ENCODE measurements around the gene FYB1.

Gene FYB1

DNA sequence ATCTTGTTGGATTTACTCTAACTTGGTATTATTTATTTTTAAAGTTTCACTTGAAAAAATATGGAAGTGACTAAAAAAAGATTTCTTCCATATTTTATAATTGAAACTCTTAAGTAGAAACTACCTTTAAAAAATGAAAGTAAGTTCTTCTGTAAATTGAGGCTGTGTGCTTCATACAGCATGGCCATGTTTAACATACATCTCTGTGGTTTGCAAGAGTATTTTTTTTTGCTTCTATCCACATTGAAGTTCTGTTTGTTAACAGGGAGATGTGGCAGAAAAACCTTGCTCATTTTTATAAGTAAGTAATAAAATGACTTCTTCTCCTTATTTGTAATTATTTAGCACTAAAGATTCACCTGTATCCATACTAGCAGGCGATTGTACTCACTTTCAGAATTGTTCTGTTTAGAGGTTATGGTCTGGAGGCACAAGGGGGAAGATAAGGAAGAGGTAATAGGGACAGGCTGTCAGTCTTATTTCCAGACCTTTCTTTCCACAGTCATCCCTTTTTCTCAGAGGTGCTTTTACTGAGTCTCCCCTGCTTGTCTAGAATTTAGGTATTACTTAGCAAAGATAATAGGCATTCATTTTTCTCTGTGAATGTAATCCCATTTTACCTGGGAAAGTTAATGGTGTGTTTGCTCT lies 16.0 kb downstream of the FYB1 start:
- DNase-seq: no peak

DNA sequence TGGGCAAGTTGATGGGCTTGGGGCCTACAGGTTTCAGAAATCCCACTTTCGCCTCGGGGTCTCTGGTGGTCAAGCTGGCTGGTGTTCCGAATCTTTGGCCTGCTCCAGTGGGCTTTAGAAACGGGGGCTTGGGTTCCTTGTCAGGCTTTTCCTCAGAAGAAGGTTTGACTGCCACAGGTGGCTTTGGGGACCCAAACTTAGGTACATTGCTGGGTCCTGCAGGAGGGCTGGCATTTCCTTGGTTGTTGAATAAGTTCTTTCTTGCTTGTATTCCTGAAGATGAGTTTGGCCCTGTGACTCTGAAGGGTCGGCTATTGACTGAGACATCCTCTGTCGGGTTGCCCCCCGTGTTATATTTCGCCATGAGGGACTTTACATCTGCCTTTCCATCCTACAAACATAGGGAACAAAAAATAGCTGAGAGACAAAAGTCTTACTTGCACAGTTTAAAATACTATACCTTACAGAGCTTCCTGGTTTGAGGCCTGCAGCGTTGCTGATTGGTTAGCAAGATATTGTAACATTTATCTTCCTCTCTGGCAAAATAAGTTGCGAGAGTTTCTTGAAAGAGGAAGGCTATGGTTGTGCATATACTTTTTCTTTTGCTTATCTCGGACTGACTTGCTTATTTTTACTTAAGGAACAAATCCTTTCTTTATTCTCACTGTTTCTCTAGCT lies 16.6 kb downstream of the FYB1 start:
- peak; percentile 76 for DNase-seq

DNA sequence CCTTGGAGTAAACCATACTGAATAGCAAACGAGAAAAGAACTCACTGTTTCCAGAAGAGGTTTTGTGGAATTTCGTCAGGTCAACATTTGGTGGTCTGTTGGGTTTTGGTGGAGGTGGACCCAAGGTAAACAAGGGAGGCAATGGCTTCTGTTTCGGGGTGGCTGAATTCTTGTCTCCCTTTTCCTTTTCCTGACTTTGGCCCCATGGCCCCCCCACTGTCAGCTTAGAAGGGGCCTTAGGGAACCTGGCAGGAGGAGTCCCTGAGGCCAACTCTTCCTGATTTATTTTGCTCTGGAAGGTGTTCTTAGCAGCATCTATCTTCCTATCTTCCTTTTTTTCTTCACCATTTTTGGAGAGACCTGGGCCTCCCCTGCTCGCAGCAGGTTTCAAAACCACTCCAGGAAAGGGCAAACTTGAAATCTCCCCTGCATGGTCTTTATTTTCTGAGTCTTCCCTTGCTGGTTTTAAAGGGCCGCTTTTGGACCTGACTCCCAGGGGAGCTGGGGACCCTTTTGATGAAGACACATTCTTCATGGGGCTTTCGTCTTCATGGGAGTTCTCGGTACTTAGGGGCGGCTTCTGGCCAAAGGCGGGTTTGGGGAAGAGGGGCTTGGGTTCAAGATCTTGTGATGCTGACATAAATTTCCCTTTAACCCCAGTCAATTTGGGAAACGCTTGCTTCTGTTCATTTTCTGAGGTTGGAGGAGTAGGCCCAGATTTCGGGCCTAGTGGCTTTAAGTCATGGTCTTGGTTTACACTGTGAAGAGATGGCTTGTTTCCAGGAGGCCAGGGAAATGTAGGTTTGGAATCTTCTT lies 17.4 kb downstream of the FYB1 start:
- DNase-seq: no peak

DNA sequence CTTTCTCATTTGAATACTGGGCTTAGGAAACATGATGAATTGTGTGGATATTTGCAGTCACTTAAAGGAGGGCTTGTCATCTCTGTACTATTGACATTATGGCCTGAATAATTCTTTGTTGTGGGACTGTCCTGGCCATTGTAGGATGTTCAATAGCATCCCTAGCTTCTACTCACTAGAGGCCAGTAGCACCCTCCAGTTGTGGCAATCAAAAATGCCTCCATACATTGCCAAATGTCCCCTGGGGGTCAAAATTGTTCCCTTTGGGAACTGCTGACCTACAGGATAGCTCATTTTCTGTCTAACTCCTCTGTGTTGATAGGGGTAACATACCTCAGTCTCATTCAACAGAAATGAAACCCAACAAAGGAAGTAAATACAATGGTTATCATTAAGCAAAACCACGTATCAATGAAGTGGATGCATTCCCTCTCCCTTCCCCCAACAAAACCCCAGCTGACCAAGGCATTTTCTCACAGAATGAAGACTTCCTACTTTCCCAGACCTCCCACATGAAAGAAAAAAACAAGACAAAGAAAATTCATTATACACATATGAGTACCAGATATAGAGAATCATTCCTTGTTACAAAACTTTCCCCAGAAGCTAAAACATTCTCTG lies 18.1 kb downstream of the FYB1 start:
- DNase-seq: no peak

DNA sequence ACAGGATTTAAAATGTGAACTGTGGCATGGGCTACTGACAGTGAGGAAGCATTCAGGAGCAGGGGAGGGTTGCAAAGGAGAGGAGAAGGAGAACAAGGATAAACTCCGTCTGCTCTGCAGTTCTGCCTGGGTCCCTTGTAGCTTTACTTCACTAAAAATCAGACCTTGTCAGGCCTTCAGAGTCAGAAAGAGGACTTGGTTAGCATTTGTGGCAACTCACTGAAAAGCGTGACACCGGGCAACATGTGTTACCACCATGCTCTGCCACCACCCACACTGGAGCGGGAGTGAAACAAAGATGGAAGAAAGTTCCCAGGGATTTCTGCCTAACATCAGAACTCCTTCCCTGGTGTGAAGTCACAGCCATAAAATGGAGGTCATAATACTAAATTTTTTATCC lies 19.3 kb downstream of the FYB1 start:
- no peak for DNase-seq

DNA sequence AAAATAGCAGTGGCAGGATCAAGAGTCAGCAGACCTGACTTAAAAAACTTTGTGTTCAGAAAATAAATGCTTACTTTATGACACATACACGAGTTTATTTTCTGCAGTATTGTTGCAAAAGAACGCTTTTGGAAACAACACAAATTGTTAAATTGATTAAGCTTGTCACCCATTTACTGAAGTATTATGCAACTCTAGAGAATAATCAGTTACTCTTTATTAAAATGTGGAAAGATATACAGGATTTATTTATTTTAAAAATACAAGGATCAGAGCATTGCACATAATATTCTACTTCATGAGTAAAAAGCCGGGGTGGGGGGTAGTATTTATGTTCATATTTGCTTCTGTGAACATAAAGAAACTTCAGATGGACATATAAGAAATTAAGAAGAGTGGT lies 20.0 kb downstream of the FYB1 start:
- no peak for DNase-seq

DNA sequence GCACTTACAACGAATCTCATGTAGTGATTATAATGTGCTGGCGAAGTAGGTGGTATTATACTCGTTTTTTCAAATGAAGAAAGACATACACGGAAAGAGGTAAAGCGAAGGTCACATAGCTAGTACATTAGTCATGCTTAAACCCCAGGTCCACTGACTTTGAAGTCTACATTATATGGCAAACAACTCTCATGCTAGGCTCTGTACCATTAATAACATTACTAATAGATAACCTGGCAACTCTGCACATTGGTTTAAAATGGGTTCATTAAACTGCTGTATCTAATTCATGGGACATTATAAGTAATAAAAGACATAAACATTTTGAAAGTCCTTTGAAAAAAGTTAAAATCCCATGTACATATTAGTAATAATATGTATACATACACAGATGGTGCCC lies 21.2 kb downstream of the FYB1 start:
- no peak for DNase-seq

DNA sequence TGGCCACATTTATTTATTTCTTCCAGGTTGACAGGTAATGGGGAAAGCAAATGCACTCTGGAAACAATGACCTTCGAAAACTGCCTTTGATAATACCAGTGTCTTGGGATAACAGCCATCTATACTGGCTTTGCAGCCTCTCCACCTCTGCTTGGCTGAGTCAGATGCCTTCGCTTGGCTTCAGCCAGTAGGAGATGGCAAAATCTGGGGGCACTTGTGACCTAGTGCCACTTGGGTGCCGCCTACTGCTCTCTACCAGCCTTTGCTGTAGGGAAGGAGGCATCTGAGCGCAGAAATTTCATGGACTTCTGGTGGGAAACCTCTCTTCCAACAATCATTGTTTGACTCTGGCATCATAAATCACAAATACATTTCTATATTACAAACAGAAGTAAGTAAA lies 21.8 kb downstream of the FYB1 start:
- no peak for DNase-seq

DNA sequence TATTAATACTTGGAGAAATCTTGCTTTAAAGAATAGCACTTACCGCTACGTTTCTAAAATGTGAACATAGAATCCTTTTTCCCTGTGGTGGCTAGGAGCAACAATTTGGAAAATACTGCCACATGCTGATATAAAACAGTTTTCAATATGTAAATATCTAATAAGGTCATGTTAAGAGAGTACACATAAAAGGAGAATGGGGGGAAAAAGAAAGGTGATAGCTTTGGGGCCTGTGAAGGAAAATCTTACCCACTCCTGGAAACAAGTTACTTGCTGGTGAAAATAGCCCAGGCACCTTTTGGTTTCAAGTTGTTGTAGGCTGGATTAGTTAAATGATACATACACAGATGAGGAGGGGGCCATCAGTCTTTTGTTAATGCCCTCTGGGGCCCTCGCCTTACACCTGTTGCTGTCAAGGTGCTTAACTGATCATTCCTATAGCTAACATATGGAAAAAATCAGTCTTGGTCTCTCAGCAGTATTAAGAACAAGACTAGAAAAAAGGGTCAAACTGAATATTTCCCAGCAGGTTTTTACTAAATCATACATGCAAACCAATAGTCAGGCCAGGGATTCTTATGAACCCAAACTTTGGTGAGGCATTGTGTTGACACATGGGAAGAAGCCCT lies 24.1 kb downstream of the FYB1 start:
- DNase-seq: no peak

DNA sequence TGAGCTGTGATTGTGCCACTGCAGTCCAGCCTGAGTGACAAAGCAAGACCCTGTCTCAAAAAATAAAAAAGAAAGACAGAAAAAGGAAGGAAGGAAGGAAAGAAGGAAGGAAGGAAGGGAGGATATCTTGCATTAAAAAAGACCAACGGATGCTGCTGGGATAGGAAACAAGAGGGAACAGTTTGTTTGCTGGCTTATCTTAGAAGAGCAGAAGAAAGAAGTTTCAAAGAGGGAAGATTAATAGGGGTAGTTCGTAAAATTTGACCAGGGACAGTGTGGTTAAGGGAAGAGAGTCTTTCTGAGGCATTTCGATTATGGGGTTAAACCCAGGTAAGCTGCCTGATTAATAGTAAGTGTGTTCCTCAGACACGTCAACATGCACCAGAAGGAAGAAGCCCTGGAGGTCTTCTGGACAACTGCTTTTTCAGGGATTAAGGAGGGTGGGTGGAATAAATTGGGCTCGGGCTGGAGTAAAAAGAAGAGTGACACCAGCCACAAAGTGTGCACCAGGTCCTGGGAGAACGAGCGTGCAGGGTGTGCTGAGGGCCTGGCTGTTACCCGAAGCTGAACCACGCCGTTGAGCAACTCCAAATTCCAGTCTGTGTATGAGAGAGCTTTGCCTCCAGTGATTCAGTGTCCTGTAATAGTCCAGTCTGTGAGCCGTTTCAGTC lies 24.8 kb downstream of the FYB1 start:
- peak; percentile 57 for DNase-seq

DNA sequence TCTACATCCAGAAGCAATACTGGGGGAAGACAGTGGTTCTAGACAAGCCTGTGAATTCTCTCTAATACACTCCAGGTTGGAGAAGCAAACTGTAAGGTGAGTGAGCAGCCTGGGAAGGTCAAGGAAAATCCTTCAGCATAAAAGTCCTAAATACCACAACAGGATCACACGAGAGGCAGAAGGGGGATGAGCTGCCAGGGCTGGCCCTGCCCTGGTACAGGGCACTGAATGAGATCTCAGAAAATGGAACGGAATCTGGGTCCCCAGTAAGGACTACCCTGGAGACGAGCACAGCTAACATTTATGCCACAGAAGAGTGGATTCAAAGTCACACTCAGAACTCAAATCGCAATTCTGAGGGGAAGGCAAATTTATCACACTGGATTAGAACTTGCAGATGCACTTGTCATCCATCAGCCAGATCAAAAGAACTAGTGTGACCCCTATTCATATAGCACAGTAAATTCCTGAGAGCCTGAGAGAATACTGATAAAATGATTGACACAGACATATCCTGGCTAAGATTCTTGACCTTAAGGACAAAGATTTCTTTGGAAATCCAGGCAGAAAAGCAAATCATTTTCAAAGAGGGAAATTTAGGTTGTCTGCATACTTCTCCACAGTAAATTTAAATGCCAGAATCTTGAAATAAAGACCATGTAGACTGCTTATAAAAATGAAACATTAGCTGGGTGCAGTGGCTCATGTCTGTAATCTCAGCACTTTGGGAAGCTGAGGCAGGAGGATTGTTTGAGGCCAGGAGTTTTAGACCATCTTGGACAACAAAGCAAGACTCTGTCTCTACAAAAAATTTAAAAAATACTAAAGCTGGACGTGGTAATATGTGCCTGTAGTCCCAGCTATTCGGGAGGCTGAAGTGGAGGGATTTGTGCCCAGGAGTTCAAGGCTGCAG lies 25.6 kb downstream of the FYB1 start:
- DNase-seq: no peak

DNA sequence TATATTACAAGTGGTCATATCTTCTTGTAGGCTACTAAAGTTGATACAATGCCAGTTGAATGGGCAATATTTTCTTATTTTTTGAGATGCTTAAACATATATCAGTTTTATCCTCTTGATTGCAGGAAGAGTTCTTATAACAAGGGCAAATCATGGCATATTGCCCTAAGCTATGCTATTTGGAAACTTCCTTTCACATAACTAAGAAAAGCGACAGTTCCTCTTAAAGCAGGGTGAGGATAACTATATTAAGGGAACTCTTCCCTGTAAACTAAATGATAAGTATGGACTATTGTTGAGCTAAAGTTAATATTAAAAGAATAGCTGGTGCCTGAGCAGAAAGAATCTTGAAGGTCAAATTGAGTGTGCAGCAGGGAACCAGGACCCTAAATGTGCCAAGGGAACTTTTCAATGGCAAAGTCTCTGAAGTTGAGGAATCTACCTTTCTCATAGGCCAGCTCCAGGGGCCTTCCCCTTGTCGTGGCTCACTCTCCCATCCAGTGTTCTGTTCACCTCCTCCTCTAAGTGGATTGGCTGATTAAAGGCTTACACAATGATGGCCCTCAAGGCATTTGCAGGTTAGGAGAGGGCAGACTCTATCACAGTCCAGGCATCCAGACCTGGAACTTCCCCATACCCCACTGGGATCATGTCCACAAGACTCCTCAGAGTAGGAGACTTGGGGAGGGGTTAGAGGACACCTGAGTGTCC lies 26.8 kb downstream of the FYB1 start:
- DNase-seq: peak; percentile 56

DNA sequence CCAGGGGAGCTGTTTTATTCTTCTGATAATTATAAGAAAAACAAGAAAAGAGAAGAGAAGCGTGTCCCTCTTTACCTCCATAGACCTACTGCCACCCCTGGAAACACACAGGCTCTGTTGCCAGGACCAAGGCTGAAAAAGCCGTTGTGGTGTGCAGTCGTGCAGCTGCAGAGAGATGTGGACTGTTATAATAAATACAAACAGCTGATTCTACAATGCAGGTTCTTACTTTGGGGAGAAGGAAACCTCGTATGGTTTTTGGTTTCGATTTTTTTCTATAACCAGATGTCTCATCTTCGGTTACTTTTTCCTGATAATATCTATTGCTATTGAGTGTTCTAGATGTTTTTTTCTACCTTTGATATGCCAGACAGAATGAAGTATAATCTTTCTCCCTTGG lies 28.1 kb downstream of the FYB1 start:
- peak; percentile 10 for DNase-seq

DNA sequence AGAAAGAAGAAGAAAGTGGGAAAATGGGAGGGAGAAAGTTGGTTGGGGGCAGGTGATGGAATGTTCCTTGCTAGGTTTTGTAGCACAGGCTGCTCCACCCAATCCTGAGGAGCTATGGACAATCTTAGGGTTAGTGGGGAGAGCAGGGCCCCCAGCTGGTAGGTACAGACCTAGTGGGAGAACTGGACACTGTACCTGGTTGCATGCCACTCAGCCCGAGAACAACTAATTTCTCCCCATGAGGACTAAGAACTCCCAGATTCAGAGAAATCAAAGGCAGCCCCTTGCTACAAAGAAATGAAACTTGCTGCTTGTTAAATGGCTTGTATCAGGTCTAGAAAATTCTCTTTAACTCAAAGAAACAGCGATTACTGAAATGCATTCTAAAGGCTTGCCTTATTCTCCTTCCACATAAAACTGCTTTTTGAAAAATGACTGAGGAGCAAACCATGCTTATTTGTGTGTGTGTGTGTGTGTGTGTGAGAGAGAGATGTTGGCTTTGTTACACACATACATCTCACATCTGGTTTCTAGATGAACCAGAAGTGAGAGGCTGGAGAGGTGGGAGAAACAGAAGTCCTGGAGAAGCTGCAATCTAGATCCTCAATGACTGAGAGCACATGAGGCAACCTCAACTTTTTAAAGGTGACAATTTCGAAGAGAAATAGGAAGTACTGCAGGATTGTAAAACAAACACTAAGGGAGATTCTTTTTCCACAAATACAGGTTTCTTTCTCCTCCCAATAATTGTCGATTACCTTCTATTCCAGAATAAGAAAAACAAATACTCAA lies 28.9 kb downstream of the FYB1 start:
- peak; percentile 63 for DNase-seq

DNA sequence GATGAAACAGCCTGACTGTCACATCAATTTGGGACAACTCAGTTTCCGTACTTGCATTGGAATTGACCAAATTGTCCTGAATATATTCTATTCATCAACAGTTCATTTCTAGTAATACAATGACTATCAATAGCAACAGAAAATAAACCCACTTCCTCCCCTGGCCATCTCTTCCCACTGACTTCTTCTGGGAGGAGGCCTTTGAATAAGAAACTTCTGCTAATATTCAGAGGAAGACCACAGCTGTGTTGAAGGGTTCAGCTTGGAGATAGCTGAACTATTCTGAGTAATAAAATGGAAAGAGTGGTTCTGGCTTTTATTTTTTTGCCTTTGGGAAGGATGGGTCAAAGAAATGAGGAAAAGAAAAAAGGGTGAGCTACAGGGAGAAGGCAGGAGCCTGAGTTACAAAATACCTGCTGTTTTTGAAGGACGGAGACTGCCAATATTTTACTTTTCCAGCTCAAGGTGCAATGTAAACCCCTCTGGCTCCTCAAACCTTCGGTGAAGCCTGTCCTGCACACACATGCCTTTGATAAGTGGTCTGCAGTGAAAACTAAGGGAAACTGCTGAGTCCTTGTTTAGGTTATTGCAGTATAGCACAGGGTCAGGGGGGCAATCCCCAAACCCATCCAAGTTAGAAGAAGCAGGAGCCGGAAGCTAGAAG lies 29.9 kb downstream of the FYB1 start:
- peak; percentile 69 for DNase-seq

DNA sequence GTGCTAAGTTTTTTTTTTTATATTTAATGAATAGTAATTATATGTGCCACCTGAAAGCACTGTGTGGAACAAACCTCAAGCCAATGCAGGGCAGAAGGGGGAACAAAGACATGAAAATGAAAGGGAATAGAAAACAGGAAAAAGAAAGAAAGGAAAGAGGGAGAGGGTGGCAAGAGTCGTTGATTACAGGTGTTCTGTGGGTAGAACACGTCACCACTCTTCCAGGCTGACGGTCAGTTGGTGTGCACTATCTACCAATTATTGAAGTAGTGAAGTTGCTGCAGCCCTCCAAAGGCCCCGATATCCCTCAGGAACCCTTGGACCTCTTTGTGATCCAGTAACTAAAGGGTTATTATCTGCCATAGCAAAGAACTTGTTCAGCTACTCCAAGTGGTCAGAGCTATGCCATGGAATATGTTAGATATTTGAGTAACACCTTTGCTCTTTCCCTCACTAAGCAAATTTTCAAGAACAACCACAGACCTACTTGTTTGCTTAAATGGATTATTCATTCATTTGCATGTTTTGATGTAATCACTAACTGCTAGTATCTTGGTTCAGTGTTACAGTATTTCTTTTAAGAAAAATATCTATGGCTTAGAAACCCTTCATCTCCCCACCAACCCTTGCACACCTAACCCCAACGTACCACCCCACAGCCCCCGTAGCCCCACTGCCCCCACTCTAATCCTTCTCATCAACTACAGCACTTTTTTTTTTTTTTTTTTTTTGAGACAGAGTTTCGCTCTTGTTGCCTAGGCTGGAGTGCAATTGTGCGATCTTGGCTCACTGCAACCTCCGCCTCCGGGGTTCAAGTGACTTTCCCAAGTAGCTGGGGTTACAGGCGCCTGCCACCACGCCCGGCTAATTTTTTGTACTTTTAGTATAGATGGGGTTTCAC lies 31.3 kb downstream of the FYB1 start:
- DNase-seq: no peak

DNA sequence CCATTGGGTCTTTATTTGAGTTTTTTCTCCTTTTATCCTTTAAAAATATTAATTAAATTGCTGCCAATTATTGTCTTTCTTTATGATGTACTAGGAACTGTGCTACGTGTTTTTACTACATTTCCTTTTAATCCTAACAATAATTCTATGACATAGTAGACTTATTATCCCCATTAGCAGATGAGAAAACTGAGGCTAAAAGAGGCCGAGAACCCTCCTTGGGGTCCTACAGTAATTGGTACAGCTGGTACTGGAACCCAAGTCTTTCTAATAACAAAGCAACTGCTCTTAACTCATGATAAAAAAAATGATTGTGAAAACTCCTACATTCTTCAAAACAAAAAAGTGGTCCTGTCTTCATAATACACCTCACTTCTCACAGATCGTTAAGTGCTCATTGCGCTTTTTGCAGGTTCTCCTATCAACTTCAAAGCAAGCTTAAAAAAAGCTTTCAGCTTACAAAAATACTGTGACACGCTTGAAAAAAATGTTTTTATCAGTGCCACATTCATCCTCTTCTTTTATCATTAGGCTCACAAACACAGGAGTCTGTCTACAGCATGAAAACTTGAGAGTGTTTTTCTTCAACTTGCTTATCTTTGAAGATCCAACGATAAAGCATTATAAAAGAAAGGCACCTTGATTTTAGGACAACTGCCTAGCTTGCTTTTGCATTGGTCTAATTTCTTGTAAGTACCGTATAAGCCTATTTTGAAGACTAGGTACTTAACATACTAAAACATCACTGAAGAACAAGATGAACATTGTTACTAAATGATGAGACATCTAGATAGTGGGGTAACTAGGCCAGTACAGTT lies 32.4 kb downstream of the FYB1 start:
- DNase-seq: no peak
